Measurements from ENCODE around the gene ZDHHC14. TPM values are rescaled to one million over a fixed set of nuclear protein-coding genes. Genes with fewer than 3 reads are reported as not detected.
"Not testable (repeated sequence)": the region's sequence is repeated elsewhere in the genome, so short reads cannot be mapped to it uniquely, and the experiment has no call there.

Gene ZDHHC14
- total RNA-seq, 1 donor from 2014 or later = 9.3 TPM

DNA sequence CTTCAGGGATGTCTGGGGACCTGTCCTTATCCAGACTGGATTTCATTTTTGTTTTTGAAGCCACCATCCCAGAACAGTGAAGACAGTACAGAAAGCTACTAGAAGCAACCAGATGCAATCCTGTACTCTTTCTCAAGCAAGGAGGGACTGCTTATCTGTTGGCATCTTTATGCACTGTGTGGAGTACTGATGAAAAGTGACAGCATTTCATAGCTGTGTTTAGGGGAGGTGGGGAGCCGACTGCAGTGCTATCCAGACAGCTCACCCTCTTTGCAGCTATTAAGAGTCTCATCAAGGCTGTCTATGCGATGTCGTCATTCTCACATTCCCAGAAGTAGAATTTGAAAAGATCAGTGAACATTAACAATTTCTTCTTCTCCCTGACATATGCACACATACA is 5.5 kb downstream of the ZDHHC14 start:
- H3K4me1 ChIP-seq = peaks cover 22% of the 10 kb centered on the region
- intact Hi-C loops (cut with DNase I) = no loop called here
- no peak for DNase-seq
- H3K27ac ChIP-seq = no peak overlapping the region
- no peak for TF ChIP-seq CTCF (IDR thresholded peaks at IDR 0.05)
- peaks cover 10% of the 10 kb centered on the region for H3K9me3 ChIP-seq
- H3K4me3 ChIP-seq = no peak overlapping the region
- ATAC-seq = no peak
- H3K27me3 ChIP-seq (ENCODE audit: low read depth) = no peaks in the 10 kb centered on the region
- no peaks in the 10 kb centered on the region for H3K36me3 ChIP-seq

DNA sequence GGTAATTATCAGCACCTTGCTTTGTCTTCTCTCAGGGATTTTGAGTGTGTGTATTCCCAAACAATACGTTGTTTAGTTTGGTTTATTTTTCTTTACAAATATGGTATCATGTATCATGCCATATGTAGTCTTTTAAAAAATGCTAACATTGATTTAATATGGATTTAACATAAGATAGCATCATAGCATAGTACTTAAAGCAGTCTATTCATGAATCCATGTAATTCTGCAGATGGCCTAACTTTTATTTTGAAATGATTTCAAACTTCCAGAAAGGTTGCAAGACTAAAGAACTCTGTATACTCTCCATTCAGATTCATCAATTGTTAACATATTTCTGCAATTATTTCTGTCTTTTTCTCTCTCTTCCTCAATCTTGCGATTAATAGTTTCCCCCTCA is 7.9 kb downstream of the ZDHHC14 start:
- ATAC-seq (no peak), DNase-seq (no peak)
- no peaks in the 10 kb centered on the region for H3K36me3 ChIP-seq
- TF ChIP-seq CTCF (IDR thresholded peaks at IDR 0.05) = no peak
- intact Hi-C loops (cut with DNase I) = no loop called here
- H3K9me3 ChIP-seq = peaks cover 10% of the 10 kb centered on the region
- no peak overlapping the region for H3K27ac ChIP-seq
- no peak overlapping the region for H3K4me3 ChIP-seq
- H3K4me1 ChIP-seq = peaks cover 8% of the 10 kb centered on the region
- H3K27me3 ChIP-seq (ENCODE audit: low read depth) = no peaks in the 10 kb centered on the region

DNA sequence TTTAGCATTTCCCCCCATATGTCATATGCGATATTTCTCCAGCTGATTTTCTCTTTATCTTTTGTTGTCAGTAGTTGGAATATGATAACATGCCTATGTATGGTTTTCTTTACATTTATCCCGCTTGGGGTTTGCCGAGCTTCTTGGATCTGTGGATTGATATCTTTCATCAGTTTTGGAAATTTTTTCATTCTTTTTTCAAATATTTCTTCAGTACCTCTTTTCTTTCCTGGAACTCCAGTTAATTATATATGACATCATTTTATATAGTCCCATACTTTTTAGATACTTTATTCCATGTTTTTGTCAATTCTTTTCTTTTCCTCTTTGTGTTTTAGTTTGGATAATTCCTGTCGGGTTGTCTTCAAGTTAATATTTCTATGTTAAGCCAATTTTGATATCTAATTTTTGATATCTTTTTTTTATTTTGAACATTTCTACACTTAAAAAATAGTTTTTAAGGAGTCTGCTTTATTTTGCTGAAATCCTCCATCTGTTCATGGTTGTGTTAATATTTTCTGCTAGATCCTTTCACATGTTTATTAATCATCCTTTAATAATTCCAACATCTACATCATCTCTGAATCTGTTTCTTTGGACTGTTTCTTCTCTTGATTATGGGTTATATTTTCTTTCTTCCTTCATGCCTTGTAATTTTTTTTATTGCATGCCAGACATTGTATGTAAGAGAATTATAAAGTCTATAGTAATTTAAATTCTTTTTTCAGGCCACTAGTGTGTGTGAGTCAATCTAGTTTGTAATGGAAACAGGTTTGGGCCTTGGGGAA is 9.5 kb downstream of the ZDHHC14 start:
- Histone ChIP-seq H3K36me3 (no peaks in the 10 kb centered on the region), H3K4me3 (no peak overlapping the region), H3K4me1 (peaks cover 5% of the 10 kb centered on the region), H3K9me3 (peaks cover 10% of the 10 kb centered on the region), H3K27me3 (ENCODE audit: low read depth) (no peaks in the 10 kb centered on the region), H3K27ac (no peak overlapping the region)
- ATAC-seq (no peak), DNase-seq (no peak)
- intact Hi-C loops (cut with DNase I) = no loop called here
- no peak for TF ChIP-seq CTCF (IDR thresholded peaks at IDR 0.05)

- Histone ChIP-seq H3K27ac (no peak overlapping the region), H3K36me3 (no peaks in the 10 kb centered on the region), H3K27me3 (ENCODE audit: low read depth) (no peaks in the 10 kb centered on the region), H3K4me3 (no peak overlapping the region), H3K9me3 (peaks cover 10% of the 10 kb centered on the region), H3K4me1 (peaks cover 5% of the 10 kb centered on the region)
- no peak for DNase-seq
- peak; percentile 23 to 63 for ATAC-seq
- intact Hi-C loops (cut with DNase I) = no loop called here
- no peak for TF ChIP-seq CTCF (IDR thresholded peaks at IDR 0.05)
These were observed 12.1 kb downstream of the ZDHHC14 start for GRCh38 chr6:157392927-157393668.

GRCh38 chr6:157393669-157394327 is 12.8 kb downstream of the ZDHHC14 start:
- TF ChIP-seq CTCF (IDR thresholded peaks at IDR 0.05) = no peak
- Histone ChIP-seq H3K27me3 (ENCODE audit: low read depth) (no peaks in the 10 kb centered on the region), H3K27ac (no peak overlapping the region), H3K4me1 (peaks cover 5% of the 10 kb centered on the region), H3K36me3 (no peaks in the 10 kb centered on the region), H3K9me3 (peaks cover 10% of the 10 kb centered on the region), H3K4me3 (no peak overlapping the region)
- no peak for DNase-seq
- peak in 1 of 2 donors; percentile 49 for ATAC-seq
- intact Hi-C loops (cut with DNase I) = no loop called here

GRCh38 chr6:157395199-157395598 is 14.2 kb downstream of the ZDHHC14 start:
- intact Hi-C loops (cut with DNase I); H3K4me1 ChIP-seq; H3K36me3 ChIP-seq; ATAC-seq; H3K27me3 ChIP-seq (ENCODE audit: low read depth); H3K27ac ChIP-seq; H3K4me3 ChIP-seq; DNase-seq; H3K9me3 ChIP-seq: not testable (repeated sequence)
